GM18519 (cell line): ENCODE data around the gene TSSC4.

Source experiments
- ATAC-seq: cut with Tn5 transposase; IDR thresholded peaks from one replicate; pipeline ENCODE4 v1.9.1; 2021; ENCODE audit warnings: mild to moderate bottlenecking, moderate library complexity; ENCODE audit not compliant: unreplicated experiment, low FRiP score

TSSC4 gene

DNA sequence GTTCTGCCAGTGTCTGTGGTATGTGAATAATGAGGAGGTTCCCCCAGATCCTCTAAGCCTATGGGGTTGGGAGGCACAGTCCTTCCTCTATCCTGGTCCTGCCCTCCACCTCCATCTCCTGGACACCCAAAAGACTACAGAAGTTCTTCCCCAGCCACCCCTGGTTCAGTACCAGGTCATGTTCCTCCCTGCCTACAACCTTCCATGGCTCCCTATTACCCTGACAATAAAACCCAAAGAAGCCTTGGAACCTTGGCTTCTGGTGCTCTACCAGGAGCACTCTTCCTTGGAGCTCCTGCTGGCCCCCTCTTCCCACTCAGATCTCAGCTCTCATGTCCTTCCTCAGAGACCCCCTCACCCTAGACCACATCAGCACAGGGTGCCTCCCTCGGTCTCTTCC is 30.8 kb downstream of the TSSC4 start:
- ATAC-seq = no peak

DNA sequence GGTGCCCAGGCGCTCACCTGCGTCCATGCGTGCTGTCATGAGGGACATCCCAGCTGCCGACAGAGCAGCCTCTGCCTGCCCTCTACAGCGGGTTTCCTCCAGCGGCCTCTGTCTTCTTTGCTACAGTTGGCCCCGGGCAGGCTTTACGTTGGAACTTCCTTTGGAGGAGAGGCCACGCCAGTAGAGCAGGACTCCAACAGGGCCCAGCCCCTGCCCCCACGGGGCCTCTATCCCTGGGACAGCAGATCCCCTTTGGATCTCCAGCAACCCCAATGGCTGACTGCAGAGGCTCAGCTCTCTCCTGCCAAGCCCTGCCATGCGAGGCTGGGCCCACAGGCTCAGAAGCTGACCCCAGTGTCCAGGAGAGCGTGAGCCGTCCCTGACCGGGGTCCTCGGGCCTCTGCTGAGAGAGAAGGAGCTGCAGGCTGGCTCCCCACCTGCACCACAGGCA is 31.6 kb downstream of the TSSC4 start:
- ATAC-seq = no peak

DNA sequence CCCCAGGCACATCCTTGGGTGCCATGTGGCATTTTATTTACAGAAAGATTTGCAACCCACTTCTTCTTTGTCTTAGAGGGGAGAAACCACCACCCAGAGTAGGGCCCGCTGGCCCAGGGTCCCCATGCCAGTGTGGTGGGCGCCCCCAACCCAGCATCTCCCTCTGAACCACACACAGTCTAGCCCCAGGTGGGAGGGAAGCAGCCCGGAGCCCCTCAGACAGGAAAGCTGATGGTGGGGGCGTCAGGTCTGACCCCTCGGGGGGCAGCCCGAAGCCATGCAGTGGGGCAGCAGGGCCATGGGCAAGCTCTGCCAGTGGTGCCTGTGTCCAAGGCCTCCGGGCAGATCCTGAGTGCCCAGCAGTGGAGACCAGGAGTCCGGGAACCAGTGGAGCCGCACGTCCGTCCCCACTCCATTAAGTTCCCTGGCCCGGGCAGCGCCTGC is 32.1 kb downstream of the TSSC4 start:
- no peak for ATAC-seq

DNA sequence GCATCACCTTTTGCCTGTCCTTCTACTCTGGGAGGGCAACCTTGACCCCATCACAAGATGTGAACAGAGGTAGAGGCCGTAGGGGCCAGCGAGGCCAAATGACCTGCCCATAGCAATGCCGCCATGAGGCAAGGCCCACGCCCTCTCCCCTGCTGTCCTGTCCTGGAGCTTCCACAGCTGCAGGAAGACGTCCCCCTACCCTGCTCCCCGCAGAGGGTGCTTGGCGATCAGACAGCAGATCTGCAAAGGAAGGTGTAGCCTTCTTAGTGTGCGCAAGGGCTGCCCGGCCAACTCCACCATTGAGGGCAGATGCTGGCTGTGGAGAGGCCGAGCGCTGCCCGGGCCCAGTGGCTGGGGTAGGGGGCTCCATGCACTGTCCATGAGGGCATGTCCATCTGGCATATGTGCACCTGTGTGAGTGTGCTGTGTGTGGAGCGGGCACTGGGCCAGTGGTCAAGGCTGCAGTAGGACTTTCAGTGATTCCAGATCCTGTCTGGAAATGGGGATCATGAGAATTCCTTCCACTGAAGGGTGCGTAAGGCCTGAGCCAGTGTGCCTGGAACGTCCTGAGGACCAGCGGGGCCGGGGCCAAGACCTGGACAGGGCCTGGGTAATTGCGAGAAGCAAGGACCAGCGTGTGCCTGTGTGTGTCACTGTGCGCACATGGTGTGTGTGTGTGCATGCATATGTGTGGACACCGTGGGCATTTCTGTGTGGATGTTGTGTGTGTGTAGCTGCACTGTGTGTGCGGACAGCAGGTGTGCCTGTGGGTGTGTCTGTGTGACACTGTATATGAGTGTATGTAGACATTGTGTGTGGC is 32.8 kb downstream of the TSSC4 start:
- ATAC-seq = no peak

DNA sequence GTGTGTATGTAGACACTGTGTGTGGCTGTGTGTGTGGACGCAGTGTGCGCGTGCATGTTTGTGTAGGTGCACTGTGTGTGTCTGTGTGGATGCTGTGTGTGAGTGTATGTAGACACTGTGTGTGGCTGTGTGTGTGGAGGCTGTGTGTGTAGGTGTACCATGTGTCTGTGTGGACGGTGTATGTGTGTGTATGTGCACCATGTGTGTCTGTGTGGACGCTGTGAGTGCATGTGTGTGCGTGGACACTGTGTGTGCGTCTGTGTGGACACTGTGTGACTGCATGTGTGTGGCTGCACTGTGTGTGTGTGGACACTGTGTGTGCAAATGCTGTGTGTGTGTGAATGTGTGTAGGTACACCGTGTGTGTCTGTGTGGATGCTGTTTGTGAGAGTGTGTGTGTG is 33.5 kb downstream of the TSSC4 start:
- no peak for ATAC-seq

DNA sequence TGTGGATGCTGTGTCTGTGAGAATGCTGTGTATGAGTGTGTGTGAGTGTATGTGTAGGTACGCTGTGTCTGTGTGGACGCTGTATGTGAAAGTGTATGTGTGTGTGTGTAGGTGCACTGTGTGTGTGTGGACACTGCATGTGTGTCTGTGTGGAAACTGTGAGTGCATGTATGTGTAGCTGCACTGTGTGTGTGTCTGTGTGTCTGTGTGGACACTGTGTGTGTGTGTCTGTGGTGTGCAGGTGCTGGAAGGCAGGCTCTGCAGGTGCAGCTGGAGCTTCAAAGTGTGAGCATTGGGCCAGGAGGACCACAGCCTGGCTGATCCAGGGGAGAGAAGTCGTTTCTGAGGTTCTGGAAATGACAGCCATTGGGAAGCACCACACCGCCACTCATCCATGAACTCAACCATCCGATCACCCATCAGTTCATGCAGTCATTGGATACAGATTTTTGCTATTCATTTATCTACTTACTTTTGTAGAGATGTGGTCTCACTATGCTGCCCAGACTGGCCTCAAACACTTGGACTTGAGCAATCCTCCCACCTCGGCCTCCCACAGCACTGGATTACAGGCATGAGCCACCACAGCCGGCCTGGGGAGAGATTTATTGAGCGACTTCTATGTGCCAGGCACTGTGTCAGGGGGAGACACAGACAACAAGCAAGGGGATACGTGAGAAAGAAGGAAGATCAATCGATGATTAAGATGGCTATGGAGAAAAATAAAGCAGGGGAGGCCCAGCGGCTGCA is 34.1 kb downstream of the TSSC4 start:
- ATAC-seq = no peak

DNA sequence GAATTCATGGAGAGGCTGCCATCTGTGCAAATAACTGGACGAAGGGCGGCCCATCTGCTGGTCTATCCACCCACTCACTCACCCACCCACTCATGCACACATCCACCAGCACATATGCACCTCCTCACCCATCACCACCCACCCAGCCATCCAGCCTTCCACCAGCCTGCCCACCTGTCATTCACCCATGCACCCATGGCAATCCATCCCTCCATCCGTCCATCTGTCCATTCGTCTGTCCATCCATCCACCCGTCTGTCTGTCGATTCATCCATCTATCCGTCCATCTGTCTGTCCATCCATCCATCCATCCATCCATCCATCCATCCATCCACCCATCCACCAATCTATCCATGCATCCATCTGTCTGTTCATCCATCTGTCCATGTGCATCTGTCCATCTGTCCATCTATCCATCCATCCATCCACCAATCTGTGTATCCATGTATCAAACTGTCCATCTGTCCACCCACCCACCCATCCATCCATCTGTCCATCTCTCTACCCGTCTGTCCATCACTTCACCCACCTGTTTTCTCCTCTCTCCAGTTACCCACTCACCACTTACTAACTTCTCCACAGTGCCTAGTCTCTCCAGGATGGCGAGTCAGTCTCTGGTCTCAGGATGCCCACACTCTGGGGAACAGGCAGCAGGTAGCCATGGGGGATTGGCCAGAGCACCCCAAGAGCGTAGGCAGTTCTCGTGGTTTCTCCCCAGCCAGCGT is 34.9 kb downstream of the TSSC4 start:
- no peak for ATAC-seq

DNA sequence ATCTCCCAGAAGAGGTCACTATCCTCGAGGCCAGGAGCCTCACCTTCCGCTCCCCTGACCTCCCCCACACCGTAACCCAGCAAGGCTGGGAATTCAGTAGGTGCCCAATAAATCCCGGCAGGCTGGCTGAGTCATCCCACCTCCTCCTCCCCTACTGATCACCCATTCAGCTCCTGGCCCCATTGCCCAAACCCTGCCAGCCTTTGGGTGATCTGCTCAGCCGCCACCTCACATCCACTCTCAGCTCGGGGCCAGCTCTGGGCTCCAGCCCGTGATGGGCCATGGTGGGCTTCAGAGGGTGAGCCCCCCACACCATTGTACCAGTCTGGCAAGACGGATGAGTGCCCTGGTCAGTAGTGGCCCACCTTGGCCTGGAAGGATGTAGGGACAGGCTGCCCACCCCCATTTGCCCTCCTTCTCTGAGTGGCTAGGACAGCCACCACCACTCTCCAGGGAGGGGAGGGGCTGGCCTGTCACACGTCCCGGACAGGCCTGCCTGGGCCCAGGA is 35.5 kb downstream of the TSSC4 start:
- ATAC-seq = no peak

DNA sequence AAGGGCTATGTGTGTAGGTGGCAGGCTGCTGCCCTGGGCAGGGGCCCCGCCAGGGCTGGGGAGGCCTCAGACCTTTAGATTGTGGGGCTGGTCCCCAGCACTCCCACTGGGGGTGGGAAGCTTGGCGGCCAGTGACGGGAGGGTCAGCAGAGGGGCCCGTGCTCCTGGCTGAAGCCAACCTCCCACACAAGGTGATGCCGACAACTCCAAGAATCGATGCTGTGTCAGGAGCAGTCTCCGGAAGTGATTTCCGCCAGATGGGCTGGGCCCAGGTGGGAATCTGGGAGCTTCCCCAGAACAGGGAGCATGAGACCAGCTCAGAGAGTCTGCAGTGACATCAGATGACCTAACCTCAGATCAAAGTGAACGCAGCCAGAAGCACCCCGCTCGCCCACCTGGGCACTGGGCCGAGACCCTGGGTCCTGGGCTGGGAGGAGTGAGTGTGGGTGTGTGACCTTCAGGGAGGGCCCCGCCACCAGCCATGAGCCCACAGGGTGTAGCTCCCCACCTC is 36.0 kb downstream of the TSSC4 start:
- no peak for ATAC-seq

DNA sequence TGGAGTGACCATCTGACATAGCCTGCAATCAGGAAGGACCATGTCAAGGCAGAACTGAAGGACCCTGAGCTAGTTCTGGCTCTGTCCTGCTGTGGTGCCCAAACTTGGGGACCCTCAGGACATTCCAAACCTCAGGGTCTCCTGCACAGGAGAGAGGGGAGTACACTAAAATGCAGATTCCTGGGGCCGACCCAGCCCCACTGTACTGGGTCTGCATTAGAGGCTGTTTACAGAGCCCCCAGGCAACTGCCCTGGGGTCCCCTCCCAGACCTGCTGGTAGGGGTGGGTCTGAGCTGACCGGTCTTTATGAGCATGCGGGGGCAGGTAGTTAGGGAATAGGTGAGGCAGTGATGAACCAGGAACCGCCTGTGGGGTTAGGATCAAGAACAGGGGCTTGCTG is 37.0 kb downstream of the TSSC4 start:
- no peak for ATAC-seq

DNA sequence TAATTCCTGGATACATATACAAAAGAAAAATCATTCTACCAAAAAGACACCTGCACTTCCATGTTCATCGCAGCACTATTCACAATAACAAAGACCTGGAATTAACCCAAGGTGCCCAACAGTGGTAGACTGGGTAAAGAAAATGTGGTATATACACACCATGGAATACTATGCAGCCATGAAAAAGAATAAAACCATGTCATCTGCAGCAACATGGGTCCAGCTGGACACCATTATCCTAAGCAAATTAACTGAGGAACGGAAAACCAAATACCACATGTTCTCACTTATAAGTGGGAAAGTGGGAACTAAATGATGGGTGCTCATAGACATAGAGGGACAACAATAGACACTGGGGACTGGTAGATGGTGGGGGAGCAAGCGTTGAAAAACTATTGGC is 39.3 kb downstream of the TSSC4 start:
- ATAC-seq = no peak

DNA sequence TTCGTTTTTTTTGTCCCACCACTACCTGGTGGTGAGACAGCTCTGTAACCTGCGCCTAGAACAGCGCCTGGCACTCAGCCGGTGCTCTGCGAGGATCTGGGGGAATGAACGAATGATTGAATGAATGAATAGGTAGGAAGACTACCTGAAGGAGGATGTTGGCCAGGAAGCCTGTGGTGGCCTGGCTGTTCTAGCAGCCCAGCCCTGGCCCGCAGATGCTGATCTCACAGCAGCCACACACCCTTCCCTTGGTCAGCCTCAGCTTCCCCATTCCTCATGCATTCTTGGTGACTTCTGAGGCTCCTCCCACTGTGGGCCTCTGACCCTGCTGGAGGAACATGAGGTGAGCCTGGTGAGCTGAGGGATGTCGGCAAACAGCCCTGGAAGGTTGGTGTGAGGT is 40.1 kb downstream of the TSSC4 start:
- no peak for ATAC-seq

DNA sequence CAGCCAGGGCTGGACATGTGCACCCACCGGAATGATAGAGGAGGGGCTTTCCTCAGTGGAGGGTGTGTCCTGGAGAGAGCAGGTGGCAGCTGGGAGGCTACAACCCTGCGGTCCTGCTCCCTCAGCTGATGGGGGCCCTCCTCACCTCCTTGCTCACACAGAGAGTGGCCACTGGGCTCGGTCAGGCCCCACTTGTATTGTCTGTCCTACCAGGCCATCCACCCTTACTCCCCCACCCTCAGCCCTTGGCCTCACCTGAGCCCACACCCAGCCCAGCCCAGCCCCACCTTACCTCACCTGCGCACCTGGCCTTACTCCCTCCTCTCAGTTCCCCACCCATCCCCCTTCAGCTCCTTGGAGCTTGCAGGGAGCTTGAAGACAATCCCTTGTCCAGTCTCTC is 40.6 kb downstream of the TSSC4 start:
- no peak for ATAC-seq

DNA sequence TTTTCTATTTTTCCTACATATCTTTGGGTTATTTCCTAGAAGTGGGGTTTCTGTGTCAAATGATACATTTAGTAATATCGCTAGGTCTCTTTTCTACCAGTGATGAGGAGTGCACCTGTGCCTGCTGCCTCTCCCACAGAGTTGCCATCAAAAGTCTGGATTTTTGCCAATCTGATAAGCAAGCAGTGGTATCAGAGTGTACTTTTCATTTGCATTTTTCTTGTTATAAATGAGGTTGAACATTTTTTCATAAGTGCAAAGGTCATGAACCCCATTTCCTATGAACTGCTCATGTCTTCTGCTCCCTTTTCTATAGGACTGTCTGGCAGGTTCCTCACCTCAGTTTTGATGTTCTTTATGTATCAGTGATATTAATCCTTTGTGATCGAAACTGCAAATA is 42.0 kb downstream of the TSSC4 start:
- ATAC-seq = no peak

DNA sequence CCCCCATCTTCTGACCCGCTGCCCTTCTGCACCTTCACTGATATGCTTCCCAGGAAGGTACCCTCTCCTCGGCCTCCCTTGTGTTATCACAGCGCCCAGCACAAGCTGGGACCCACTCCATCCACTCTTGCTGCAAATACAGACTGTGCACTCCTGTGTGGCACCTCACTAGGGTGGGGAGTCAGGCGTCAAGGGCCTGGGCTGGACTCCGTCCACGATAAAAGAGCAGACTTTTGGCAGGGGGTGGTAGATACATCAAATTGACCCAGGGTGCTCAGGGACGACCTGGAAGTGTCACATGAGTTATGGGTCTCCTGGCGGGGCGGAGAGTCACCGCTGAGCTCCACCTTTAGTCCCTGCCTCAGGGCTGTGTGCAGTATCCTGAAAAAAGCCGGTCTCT is 42.9 kb downstream of the TSSC4 start:
- no peak for ATAC-seq

DNA sequence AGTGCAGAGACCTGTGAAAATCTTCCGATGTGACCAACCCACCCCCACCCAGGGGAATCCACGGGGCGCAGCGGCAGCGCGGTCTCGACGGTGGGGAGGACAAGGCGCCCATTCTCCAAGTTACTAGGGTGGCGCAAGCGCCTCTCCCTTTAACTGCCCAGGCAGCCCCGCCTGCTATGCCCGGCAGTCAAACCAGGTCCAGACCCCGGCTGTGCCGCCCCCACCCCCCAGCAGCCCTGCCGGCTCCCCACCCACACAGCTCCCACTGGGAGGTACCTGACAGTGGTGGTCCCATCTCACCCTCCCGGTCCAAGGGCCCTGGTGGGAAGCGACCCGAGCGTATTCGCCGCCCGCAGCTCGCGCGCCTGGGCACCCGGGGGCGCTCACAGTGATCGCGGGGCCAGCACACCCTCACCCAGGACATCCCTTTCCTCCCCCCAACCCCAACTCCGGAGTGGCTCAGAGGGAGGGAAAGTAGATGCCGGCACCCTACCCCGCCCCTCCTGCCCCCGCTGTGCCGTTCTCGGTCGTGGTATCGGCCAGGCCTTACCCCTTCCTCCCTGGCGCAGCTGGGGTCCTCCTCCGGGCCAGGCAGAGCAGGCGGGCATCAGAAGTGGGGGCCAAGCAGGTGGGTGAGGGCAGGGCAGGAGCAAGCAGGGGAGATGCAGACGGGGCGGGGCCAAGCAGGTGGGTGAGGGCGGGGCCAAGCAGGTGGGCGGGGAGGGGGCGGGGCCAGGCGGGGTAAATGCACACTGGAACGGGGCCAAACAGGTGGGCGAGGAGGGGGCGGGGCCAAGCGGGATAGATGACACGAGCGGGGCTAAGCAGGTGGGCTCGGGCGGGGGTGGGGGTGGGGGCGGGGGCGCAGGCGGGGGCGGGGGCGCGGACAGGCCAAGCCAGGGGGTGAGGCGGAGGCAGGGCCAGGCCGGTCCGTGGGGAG is 43.6 kb downstream of the TSSC4 start, which contains the start of gene TRPM5:
Gene TRPM5, minus strand, starts transcription at position 634 of the 940 bp plus-strand sequence. CDS start 21,478 bp downstream, outside the sequence.
- no peak for ATAC-seq

DNA sequence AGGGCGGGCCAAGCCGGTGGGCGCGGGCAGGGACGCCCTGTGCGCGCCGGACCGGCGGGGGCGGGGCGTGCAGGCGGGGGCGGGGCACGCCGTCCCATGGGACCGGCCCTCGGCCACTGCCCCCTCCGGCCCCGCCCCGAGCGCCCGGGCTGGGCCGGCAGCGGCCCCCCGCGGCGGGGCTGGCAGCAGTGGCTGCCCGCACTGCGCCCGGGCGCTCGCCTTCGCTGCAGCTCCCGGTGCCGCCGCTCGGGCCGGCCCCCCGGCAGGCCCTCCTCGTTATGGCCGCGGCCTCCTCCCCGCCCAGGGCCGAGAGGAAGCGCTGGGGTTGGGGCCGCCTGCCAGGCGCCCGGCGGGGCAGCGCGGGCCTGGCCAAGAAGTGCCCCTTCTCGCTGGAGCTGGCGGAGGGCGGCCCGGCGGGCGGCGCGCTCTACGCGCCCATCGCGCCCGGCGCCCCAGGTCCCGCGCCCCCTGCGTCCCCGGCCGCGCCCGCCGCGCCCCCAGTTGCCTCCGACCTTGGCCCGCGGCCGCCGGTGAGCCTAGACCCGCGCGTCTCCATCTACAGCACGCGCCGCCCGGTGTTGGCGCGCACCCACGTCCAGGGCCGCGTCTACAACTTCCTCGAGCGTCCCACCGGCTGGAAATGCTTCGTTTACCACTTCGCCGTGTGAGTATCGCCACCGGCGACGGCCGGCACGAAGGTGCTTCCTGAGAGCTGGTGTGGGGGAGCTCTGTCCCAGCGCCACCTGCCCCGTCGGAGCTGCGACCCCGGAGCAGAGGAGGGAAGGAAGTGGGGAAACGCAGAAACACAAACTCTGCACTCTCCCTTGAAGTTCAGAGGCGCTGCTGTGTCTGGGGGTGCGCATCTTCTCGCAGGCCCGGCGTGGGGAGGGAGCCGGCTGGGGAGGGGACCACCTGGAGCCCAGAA is 44.5 kb downstream of the TSSC4 start, which contains the start of gene KCNQ1:
Gene KCNQ1, plus strand, starts transcription at position 188 of the 925 bp plus-strand sequence. Its CDS starts 91 bp downstream, at position 279.
- no peak for ATAC-seq
